Neural progenitor cell (in vitro differentiated cells): Measurements from ENCODE around the gene PACRG. TPM values are rescaled to one million over a fixed set of nuclear protein-coding genes. Genes with fewer than 3 reads are reported as not detected.

Experiments
- DNase-seq: peaks from one replicate; pipeline ENCODE4 v3.0.0-alpha.2; 2016; ENCODE audit warnings: low spot score
- H2AFZ ChIP-seq: fragments of 200-600 bp; sonication (generic); replicated peaks from 2 replicates; pipeline ENCODE4 v1.6.1; 2016; ENCODE audit warnings: antibody characterized with exemption
- H3F3A ChIP-seq: fragments of 200-600 bp; sonication (generic); 2 replicates; pipeline ENCODE4 v1.6.1; 2016; ENCODE audit warnings: antibody characterized with exemption, low read depth
- H3K27ac ChIP-seq: fragments of 200-600 bp; sonication (generic); 2 replicates; pipeline ENCODE4 v1.5.1; 2016; ENCODE audit warnings: mild to moderate bottlenecking
- H3K27me3 ChIP-seq: fragments of 200-600 bp; sonication (generic); 2 replicates; pipeline ENCODE4 v1.6.1; 2016; ENCODE audit warnings: mild to moderate bottlenecking, moderate library complexity
- H3K36me3 ChIP-seq: fragments of 200-600 bp; sonication (generic); 2 replicates; pipeline ENCODE4 v1.5.1; 2016
- H3K4me1 ChIP-seq: fragments of 200-600 bp; sonication (generic); 2 replicates; pipeline ENCODE4 v1.6.1; 2016; ENCODE audit warnings: mixed run types
- H3K4me2 ChIP-seq: fragments of 200-600 bp; sonication (generic); 2 replicates; pipeline ENCODE4 v1.6.1; 2016
- H3K4me3 ChIP-seq: fragments of 200-600 bp; sonication (generic); 2 replicates; pipeline ENCODE4 v1.5.1; 2016
- H3K79me2 ChIP-seq: fragments of 200-600 bp; sonication (generic); 2 replicates; pipeline ENCODE4 v1.6.1; 2016; ENCODE audit warnings: low read depth
- H3K9ac ChIP-seq: fragments of 200-600 bp; sonication (generic); 2 replicates; pipeline ENCODE4 v1.6.1; 2016
- H3K9me3 ChIP-seq: fragments of 200-600 bp; sonication (generic); 2 replicates; pipeline ENCODE4 v1.5.1; 2016; ENCODE audit warnings: low read depth
- H4K20me1 ChIP-seq: fragments of 200-600 bp; sonication (generic); 2 replicates; pipeline ENCODE4 v1.6.1; 2016; ENCODE audit warnings: low read depth
- H3K27ac Mint-ChIP-seq: 3 replicates; pipeline ENCODE4 v1.8.0; 2021; ENCODE audit warnings: mixed read lengths
- H3K27me3 Mint-ChIP-seq: 2 replicates; pipeline ENCODE4 v1.8.0; 2022; ENCODE audit warnings: low read depth, mild to moderate bottlenecking, inconsistent platforms, moderate library complexity, mixed read lengths; ENCODE audit not compliant: insufficient read depth
- H3K36me3 Mint-ChIP-seq: 3 replicates; pipeline ENCODE4 v1.8.0; 2021; ENCODE audit warnings: mixed read lengths
- H3K4me1 Mint-ChIP-seq: 3 replicates; pipeline ENCODE4 v1.8.0; 2021; ENCODE audit warnings: mixed read lengths
- H3K4me3 Mint-ChIP-seq: 3 replicates; pipeline ENCODE4 v1.8.0; 2021; ENCODE audit warnings: mild to moderate bottlenecking, moderate library complexity, mixed read lengths
- H3K9me3 Mint-ChIP-seq: 3 replicates; pipeline ENCODE4 v1.8.0; 2020; ENCODE audit warnings: mixed read lengths
- CTCF ChIP-seq: fragments of 200-600 bp; sonication (generic); IDR thresholded peaks from 2 replicates; pipeline ENCODE4 v1.5.1; 2017; ENCODE audit warnings: antibody characterized with exemption, mild to moderate bottlenecking
- EZH2 ChIP-seq: fragments of 200-600 bp; sonication (generic); IDR thresholded peaks from 2 replicates; pipeline ENCODE4 v1.6.1; 2017; ENCODE audit warnings: antibody characterized with exemption, mild to moderate bottlenecking, moderate library complexity
- EZH2phosphoT487 ChIP-seq: fragments of 200-600 bp; sonication (generic); IDR thresholded peaks from 2 replicates; pipeline ENCODE4 v1.6.1; 2017; ENCODE audit warnings: antibody characterized with exemption
- small RNA-seq: library from RNA; depleted of rRNA; stranded (forward); fragments of <200 nt; gene quantifications from one replicate; pipeline ENCODE3, GENCODE V24; 2015
- total RNA-seq: library from RNA; depleted of rRNA; stranded (reverse); fragments of >200 nt; gene quantifications from 2 replicates; pipeline ENCODE4 v1.2.3, GENCODE V29; 2015; ENCODE audit warnings: low replicate concordance

The PACRG gene
- total RNA-seq, 1 donor from 2014 or later: 0.30 TPM

DNA sequence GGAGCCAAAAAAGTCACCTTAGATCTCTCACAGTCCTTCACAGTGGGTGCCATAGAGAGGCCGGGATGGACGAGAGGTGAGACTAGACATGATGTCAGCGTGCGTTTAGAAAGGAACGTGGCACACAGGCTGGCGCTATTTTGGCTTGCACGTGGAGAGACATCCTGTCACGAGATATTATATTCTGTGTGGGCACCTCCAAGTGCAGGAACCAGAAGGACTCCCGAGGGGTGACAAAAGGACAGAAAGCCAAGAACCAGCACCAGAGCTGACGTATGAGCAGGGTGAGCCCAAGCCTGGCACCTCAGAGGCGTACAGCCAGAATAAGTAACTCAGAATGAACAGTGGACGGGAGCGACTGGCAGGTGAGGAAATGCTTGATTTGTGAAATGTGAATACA is 636.9 kb downstream of the PACRG start:
- Mint-ChIP-seq H3K27me3 (peaks cover 2% of the 10 kb centered on the region), H3K4me3 (no peak overlapping the region), H3K27ac (peak overlapping the region; percentile 42), H3K9me3 (no peaks in the 10 kb centered on the region), H3K36me3 (no peaks in the 10 kb centered on the region), H3K4me1 (peaks cover 27% of the 10 kb centered on the region)
- no peak for DNase-seq
- H4K20me1 ChIP-seq: no peaks in the 10 kb centered on the region
- no peaks in the 10 kb centered on the region for H3K9me3 ChIP-seq
- H3K9ac ChIP-seq: no peak overlapping the region
- no peak overlapping the region for H3K27ac ChIP-seq
- no peak for TF ChIP-seq EZH2
- no peak for TF ChIP-seq EZH2phosphoT487
- no peak for TF ChIP-seq CTCF
- no peak overlapping the region for H3K4me2 ChIP-seq
- no peak overlapping the region for H2AFZ ChIP-seq
- H3K4me1 ChIP-seq: no peaks in the 10 kb centered on the region
- H3K27me3 ChIP-seq: no peaks in the 10 kb centered on the region
- no peaks in the 10 kb centered on the region for H3K79me2 ChIP-seq
- H3K36me3 ChIP-seq: no peaks in the 10 kb centered on the region
- H3F3A ChIP-seq: no peaks in the 10 kb centered on the region
- no peak overlapping the region for H3K4me3 ChIP-seq

Small RNA genes within 50 kb of the gene (small RNA-seq; reads per million reads assigned to genes)
- gene AL031121.1: not detected
- not detected for gene AL590286.1

Other genes with a start within 250 kb of the PACRG start
- gene PRKN, start 208 bp upstream of the PACRG start, total RNA-seq: 2.2 and 2.8 TPM in 2 replicates